AG04449 (cell line): ENCODE data around the gene HBS1L.

Experiments
- CTCF ChIA-PET: fragments of 350-600 bp; formaldehyde crosslinking; extraction: SDS; loops from one replicate; lab custom pipeline; 2021; ENCODE audit warnings: antibody characterized with exemption; lab: Yijun Ruan, JAX
- POLR2A ChIA-PET: fragments of 400-600, 350-600 bp; formaldehyde crosslinking; extraction: SDS; loops from one replicate; lab custom pipeline; 2020; ENCODE audit warnings: antibody characterized with exemption, inconsistent platforms; lab: Yijun Ruan, JAX
- DNase-seq: peaks from one replicate; pipeline ENCODE4 v3.0.0-alpha.2; 2010; ENCODE audit warnings: low read depth, low spot score
- H3K4me3 ChIP-seq: 2 replicates; pipeline ENCODE4 v1.5.1; 2011; ENCODE audit warnings: low read depth, mild to moderate bottlenecking, control low read depth, low read length
- CTCF ChIP-seq: IDR thresholded peaks from one replicate; pipeline ENCODE4 v1.5.1; 2011; ENCODE audit warnings: mild to moderate bottlenecking, moderate library complexity, low read length, control low read depth, inconsistent platforms; ENCODE audit not compliant: insufficient read depth; ENCODE audit errors: missing control alignments

Gene HBS1L

GRCh38 chr6:134999107-134999506 is 55.5 kb downstream of the HBS1L start:
- DNase-seq: no peak
- H3K4me3 ChIP-seq: no peak overlapping the region
- ChIA-PET CTCF (interaction anchor here (2.1 to 2.9 kb wide), 2 partner anchors 9 to 876 kb away, joined by 9 to 13 read pairs; no protein-coding TSS in a partner anchor), POLR2A (no interaction called here)
- TF ChIP-seq CTCF: no peak

GRCh38 chr6:134997133-134997995 is 57.3 kb downstream of the HBS1L start:
- CTCF ChIA-PET: interaction anchor here (1.0 to 2.9 kb wide), 4 partner anchors 8 to 27 kb away, joined by 3 to 13 read pairs (median 4); no protein-coding TSS in a partner anchor
- TF ChIP-seq CTCF: no peak
- DNase-seq: no peak
- H3K4me3 ChIP-seq: no peak overlapping the region
- POLR2A ChIA-PET: no interaction called here

GRCh38 chr6:134995536-134995935 is 59.1 kb downstream of the HBS1L start:
- POLR2A ChIA-PET: no interaction called here
- CTCF ChIA-PET: interaction anchor here (1.1 to 2.1 kb wide), 3 partner anchors 8 to 12 kb away, joined by 3 to 5 read pairs (median 3); no protein-coding TSS in a partner anchor
- no peak overlapping the region for H3K4me3 ChIP-seq
- TF ChIP-seq CTCF: no peak
- DNase-seq: no peak

GRCh38 chr6:134994431-134994830 is 60.2 kb downstream of the HBS1L start:
- DNase-seq: no peak
- ChIA-PET CTCF (interaction anchor here (1.1 to 1.9 kb wide), 2 partner anchors 8 to 10 kb away, joined by 3 to 5 read pairs; no protein-coding TSS in a partner anchor), POLR2A (no interaction called here)
- no peak for TF ChIP-seq CTCF
- H3K4me3 ChIP-seq: no peak overlapping the region

- ChIA-PET CTCF (interaction anchor here (1.0 to 1.5 kb wide), 2 partner anchors 10 to 11 kb away, joined by 4 to 9 read pairs; no protein-coding TSS in a partner anchor), POLR2A (no interaction called here)
- TF ChIP-seq CTCF: no peak
- DNase-seq: no peak
- no peak overlapping the region for H3K4me3 ChIP-seq
Measured at GRCh38 chr6:134992155-134992554, 62.5 kb downstream of the HBS1L start.

- POLR2A ChIA-PET: interaction anchor here (0.5 kb wide), 1 partner anchor 16 kb away, joined by 4 read pairs; no protein-coding TSS in a partner anchor
- H3K4me3 ChIP-seq: no peak overlapping the region
- no peak for DNase-seq
- CTCF ChIA-PET: interaction anchor here (3.0 kb wide), 1 partner anchor 12 kb away, joined by 13 read pairs; no protein-coding TSS in a partner anchor
- no peak for TF ChIP-seq CTCF
Measured at GRCh38 chr6:134990262-134990661, 64.4 kb downstream of the HBS1L start.
